ENCODE measurements around the gene GPC2.

- TF ChIP-seq CTCF (IDR thresholded peaks at IDR 0.05; ENCODE audit: low read length) (no peak), EZH2 (optimal IDR thresholded peaks at IDR 0.05; ENCODE audit: low read depth, low read length) (no peak), EZH2phosphoT487 (IDR thresholded peaks at IDR 0.05; ENCODE audit: low read length) (no peak)
Observed at GRCh38 chr7:100195222-100195621, 18.0 kb upstream of the GPC2 start.
